A549 (cell line): ENCODE measurements around the gene TUBB1.

Source experiments
- BHLHE40 ChIP-seq: IDR thresholded peaks from 2 replicates; pipeline ENCODE4 v1.6.1; 2012; ENCODE audit warnings: low read depth, low read length, inconsistent platforms
- CTCF ChIP-seq: fragments of >200 bp; sonication (Bioruptor Twin); formaldehyde crosslinking; IDR thresholded peaks from 3 replicates; pipeline ENCODE4 v1.5.1; 2016
- ELK1 ChIP-seq: fragments of 150-350 bp; IDR thresholded peaks from 2 replicates; pipeline ENCODE4 v1.6.1; 2014; ENCODE audit warnings: low read depth, mild to moderate bottlenecking, low read length
- EP300 ChIP-seq, 2 experiments: fragments of >200 bp; sonication (Bioruptor Twin); formaldehyde crosslinking; IDR thresholded peaks; 2 replicates in 1 of 2; 3 replicates in 1 of 2; pipeline ENCODE4 v1.6.1; 2016 to 2017
- HMGXB4 ChIP-seq: fragments of 250-450 bp; sonication (Bioruptor Pico); IDR thresholded peaks from 2 replicates; pipeline ENCODE4 v1.5.0; 2021; ENCODE audit warnings: mild to moderate bottlenecking, moderate library complexity, borderline replicate concordance
- JUN ChIP-seq, 2 experiments: fragments of >200 bp; sonication (Bioruptor Twin); formaldehyde crosslinking; IDR thresholded peaks; 2 replicates in 1 of 2; 3 replicates in 1 of 2; pipeline ENCODE4 v1.6.1; 2016 to 2017
- MAX ChIP-seq: IDR thresholded peaks from 2 replicates; pipeline ENCODE4 v1.6.1; 2012
- MAZ ChIP-seq: fragments of 150-350 bp; IDR thresholded peaks from 2 replicates; pipeline ENCODE4 v1.6.1; 2014; ENCODE audit warnings: antibody characterized with exemption, low read depth, low read length, borderline replicate concordance
- PBX3 ChIP-seq: IDR thresholded peaks from 2 replicates; pipeline ENCODE4 v1.6.1; 2012
- POLR2A ChIP-seq: IDR thresholded peaks from 2 replicates; pipeline ENCODE4 v1.6.1; 2012; ENCODE audit warnings: mild to moderate bottlenecking, low read length
- RCOR1 ChIP-seq: fragments of 150-350 bp; IDR thresholded peaks from 2 replicates; pipeline ENCODE4 v1.6.1; 2014; ENCODE audit warnings: antibody characterized with exemption, low read length, low read depth
- SREBF2 ChIP-seq: fragments of 450-650 bp; IDR thresholded peaks from 2 replicates; pipeline ENCODE4 v1.6.1; 2014; ENCODE audit warnings: mild to moderate bottlenecking, moderate library complexity
- ZFP36 ChIP-seq: fragments of 450-650 bp; IDR thresholded peaks from 2 replicates; pipeline ENCODE4 v1.6.1; 2014; ENCODE audit warnings: borderline replicate concordance; ENCODE audit not compliant: partially characterized antibody

- TF ChIP-seq JUN (IDR thresholded peaks at IDR 0.05) (no peak), CTCF (no peak), PBX3 (no peak), ELK1 (no peak), POLR2A (no peak), MAX (no peak), SREBF2 (no peak), MAZ (no peak), EP300 (IDR thresholded peaks at IDR 0.05) (no peak), BHLHE40 (no peak), RCOR1 (no peak), HMGXB4 (CRISPR knock-in tag) (no peak), ZFP36 (no peak)
Measured at GRCh38 chr20:58976061-58976730, 43.0 kb upstream of the TUBB1 start.
